Measurements from ENCODE around the gene PFDN1.

The PFDN1 gene

DNA sequence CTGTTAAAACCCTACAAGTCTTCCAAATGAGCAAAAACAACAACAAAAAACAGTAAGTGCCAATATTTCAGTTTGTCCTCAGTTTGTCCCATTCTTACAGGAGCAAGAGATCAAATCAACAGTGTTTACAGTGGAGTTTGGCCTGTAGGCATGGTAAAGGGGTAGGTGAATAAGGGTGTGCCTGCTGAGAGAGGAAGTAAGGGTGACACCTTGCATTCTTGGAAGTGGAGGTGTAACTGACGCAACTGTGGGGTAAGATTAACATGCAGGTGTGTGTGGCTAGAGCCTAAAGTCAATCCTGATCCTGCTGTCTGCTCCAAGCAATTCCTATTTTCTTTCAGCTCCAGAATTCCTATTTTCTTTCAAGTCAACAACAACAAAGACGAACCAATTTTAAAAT is 43.4 kb downstream of the PFDN1 start:
- no peak for DNase-seq (ENCODE audit: low read depth)

GRCh38 chr5:140258873-140259272 is 44.0 kb downstream of the PFDN1 start:
- DNase-seq (ENCODE audit: low read depth): no peak

- DNase-seq (ENCODE audit: low read depth): no peak
Measured at GRCh38 chr5:140258016-140258415, 44.9 kb downstream of the PFDN1 start.

DNA sequence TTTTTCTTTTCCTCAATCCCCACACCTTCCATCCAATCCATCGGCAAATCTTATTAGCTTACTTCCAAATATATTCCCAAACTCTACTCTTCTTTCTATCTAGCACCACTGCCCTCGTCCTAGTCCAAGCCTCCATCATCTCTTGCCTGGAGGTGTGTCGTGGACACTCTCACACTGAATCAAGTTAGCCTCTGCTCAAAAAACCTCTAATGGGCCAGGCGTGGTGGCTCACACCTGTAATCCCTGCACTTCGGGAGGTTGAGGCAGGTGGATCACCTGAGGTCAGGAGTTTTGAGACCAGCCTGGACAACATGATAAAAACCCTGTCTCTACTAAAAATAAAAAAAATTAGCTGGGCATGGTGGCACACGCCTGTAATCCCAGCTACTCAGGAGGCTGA is 46.2 kb downstream of the PFDN1 start:
- DNase-seq (ENCODE audit: low read depth): no peak

- DNase-seq (ENCODE audit: low read depth): no peak
Measured at GRCh38 chr5:140255460-140256157, 47.3 kb downstream of the PFDN1 start.

DNA sequence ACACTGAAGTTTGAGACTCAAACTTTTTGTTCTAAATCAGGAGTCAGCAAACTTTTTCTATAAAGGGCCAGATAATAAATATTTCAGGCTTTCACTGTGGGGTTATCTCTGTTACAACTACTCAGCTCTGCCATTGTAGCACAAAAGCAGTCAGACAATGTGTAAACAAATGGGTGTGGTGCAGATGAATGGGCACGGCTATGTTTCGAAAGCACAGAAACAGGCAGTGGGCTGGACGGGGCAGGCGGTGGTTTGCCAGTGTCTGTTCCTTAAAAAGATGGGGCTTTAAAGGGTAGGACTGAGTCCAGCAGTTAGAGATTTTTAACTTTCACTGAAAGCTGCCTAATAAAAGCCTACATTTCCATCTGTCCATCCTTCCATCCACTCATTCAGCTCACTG is 48.9 kb downstream of the PFDN1 start:
- DNase-seq (ENCODE audit: low read depth): no peak

- no peak for DNase-seq (ENCODE audit: low read depth)
Measured at GRCh38 chr5:140252470-140253126, 50.3 kb downstream of the PFDN1 start.

- DNase-seq (ENCODE audit: low read depth): no peak
Measured at GRCh38 chr5:140251527-140251973, 51.4 kb downstream of the PFDN1 start.

DNA sequence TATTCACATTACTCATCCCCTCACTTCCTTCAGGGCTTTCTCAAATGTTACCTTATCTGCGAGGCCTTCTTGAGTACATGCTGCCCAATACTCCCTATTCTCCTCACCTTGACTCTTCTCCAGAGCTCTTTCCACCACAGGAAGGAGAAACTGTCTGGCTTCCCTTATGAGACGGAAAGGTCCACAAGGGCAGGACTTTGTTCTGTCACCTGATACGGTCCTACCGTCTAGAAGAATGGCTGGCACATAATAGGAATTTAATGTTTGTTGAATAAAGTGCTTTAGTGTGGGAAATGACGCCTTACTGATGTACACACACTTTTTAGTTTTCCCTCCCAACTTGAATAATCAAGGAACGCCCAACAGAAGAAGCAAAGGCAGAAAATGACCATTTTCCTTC is 52.5 kb downstream of the PFDN1 start:
- DNase-seq (ENCODE audit: low read depth): no peak

GRCh38 chr5:140249536-140249935 is 53.4 kb downstream of the PFDN1 start:
- no peak for DNase-seq (ENCODE audit: low read depth)

DNA sequence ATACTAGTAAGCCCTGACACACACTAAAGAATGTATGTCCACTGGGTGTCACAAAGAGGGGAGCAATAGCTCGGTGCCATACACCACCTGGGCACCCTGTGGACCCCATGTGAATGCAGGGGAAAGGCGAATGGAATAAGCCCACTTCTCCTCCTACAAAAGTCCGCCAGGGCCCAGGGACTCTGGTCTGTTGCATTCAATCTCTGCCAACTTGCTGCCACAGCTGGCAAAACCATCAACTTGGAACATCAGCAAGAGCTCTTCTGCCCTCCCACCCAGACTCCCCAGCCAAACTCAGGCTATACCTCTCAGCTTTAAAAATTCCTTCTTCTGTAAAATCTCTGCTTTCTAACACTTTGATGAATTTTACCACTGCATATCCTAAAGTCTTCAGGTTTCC is 54.5 kb downstream of the PFDN1 start:
- DNase-seq (ENCODE audit: low read depth): no peak

DNA sequence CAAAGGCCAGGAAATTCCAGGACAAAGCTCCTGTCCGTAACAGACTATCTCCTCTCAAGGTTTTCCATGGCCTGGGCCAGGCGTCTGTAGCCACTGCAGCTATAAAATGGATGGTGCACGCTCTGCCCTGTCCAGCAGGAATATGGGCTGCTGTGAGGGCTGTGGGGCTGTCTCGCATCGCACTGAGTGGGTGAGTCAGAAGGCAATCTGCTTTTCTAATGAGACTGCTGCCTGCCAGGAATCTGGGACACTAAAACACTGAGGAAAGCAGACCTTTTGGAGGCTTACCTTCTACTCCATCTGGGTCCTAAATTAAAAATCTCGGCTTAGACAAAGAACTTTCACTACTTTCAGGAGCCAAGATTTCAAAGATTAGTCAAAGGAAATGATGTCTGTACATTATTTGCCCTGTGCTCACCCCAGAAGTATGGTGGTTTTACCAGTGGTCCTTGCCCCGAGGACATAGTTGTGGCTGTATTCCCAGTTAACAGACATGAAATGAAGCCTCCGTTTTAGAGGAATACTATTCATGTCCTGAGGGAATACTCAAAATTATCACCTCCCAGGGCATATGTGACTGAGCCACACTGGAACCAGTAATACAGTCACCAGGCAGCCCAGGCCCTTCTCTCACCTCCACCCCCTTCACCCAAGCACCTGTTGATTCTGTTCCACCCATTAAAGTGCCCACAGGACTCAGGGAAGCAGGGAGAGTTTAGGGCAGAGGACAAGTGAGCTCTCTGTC is 56.4 kb downstream of the PFDN1 start:
- no peak for DNase-seq (ENCODE audit: low read depth)

DNA sequence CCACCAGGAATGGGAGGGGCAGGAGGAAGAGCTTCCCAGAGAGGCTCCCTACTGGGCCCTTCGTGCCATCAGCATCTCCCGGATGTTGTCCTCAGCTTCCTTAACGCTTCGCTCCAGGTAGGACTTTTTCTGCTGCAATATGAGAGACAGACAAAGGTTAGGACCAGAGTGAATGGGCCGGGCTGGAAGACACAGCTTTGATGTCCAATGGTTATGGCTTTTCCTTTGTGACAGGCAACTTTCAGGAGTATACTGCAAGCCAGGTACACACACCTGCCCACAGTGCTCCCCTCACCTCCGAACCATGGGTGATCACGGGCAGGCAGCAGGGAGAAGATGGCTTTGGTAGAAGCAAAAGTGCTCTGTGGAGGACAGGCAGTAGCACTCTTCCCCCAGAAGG is 57.0 kb downstream of the PFDN1 start:
- DNase-seq (ENCODE audit: low read depth): no peak

- no peak for DNase-seq (ENCODE audit: low read depth)
Measured at GRCh38 chr5:140245341-140245740, 57.6 kb downstream of the PFDN1 start.

- peak; percentile 69 for DNase-seq (ENCODE audit: low read depth)
Measured at GRCh38 chr5:140244525-140245025, 58.3 kb downstream of the PFDN1 start.

- DNase-seq (ENCODE audit: low read depth): no peak
Measured at GRCh38 chr5:140243706-140244250, 59.1 kb downstream of the PFDN1 start.

DNA sequence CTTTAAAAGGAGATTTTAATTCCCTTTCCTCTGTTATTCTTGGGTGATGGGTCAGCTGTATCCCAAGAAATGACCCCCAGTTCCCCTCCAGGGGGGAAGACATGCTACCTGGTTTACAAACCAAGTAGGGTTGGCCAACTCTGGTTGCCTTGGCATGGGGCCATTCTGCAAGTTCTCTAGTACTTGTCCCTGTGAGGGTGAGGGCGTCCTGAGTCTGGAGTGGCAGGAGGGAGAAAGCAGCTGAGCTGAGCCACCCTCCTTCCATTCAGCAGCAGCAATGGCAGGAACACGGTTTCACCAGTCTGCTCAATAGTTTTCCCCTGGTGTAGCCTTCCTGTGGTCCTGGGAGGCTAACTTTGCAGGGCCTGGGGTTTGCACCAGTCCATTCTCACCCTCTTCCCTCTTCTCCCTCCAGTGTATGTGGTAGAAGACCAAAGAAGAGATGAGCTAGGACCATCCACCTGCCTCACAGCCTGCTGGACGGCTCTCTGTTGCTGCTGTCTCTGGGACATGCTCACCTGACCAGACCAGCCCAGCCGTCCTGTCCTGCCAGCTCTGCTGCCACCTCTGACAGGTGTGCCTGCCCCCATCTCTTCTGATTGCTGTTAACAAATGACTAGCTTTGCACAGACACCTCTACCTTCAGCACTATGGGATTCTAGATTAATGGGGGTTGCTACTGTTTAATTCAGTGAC is 59.9 kb downstream of the PFDN1 start:
- DNase-seq (ENCODE audit: low read depth): no peak

GRCh38 chr5:140242099-140242498 is 60.8 kb downstream of the PFDN1 start:
- DNase-seq (ENCODE audit: low read depth): no peak

GRCh38 chr5:140240987-140241706 is 61.8 kb downstream of the PFDN1 start:
- no peak for DNase-seq (ENCODE audit: low read depth)

GRCh38 chr5:140239939-140240700 is 62.8 kb downstream of the PFDN1 start:
- peak; percentile 36 for DNase-seq (ENCODE audit: low read depth)

DNA sequence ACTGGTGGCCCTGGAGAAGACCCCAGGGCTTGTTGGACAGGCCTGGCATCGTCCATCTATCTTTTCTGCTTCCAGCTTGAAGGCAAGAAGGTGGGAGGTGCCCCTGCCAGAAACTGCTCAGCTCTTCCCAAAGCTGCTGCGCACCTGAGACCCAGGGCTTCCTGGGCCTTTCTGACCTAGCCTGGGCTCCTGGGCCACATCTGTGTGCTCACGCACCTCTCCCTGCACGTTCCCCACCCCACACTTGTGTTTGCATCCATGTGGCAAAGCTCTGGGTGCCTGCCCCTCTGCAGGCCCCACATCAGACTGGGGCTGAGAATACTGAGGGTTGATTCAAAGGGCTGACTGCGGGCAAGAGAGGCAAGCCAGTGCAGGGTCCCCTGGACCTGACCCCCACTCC is 63.4 kb downstream of the PFDN1 start:
- no peak for DNase-seq (ENCODE audit: low read depth)
